ENCODE data around the gene PTGER3.

- TF ChIP-seq CTCF (IDR thresholded peaks at IDR 0.05) (no peak), POLR2A (IDR thresholded peaks at IDR 0.05) (no peak)
These were observed 5.5 kb upstream of the PTGER3 start for GRCh38 chr1:71053146-71053545.
